HEK293 (cell line): Measurements from ENCODE around the gene MSTN.

Experiments
- GLI2 ChIP-seq: fragments of 450-650 bp; formaldehyde crosslinking; IDR thresholded peaks from 2 replicates; pipeline ENCODE4; 2017; ENCODE audit warnings: missing biosample characterization, missing genetic modification characterization, low read depth, borderline replicate concordance
- HOXA7 ChIP-seq: sonication (generic); formaldehyde crosslinking; IDR thresholded peaks from 2 replicates; pipeline ENCODE4 v1.8.1; 2022; ENCODE audit warnings: missing genetic modification reagents, borderline replicate concordance
- ZEB2 ChIP-seq: fragments of 450-650 bp; formaldehyde crosslinking; IDR thresholded peaks from 2 replicates; pipeline ENCODE4 v1.5.1; 2016; ENCODE audit warnings: missing biosample characterization, missing genetic modification characterization
- ZNF274 ChIP-seq, 2 experiments: fragments of 200-500 bp in 1 of 2; fragments of 450-650 bp in 1 of 2; sonication (Bioruptor generic) in 1 of 2; formaldehyde crosslinking in 1 of 2; IDR thresholded peaks; 2 replicates each; pipeline versions ENCODE4 v1.5.1 to v1.6.1; 2014 to 2016; ENCODE audit warnings: borderline replicate concordance in 1 of 2, inconsistent platforms in 1 of 2, low read length in 1 of 2, missing biosample characterization in 1 of 2, missing genetic modification characterization in 1 of 2
- TF ChIP-seq, protein P1 (sequence below): fragments of 450-650 bp; formaldehyde crosslinking; IDR thresholded peaks from 2 replicates; pipeline ENCODE4 v1.5.1; 2016; ENCODE audit warnings: missing biosample characterization, missing genetic modification characterization

DNA sequence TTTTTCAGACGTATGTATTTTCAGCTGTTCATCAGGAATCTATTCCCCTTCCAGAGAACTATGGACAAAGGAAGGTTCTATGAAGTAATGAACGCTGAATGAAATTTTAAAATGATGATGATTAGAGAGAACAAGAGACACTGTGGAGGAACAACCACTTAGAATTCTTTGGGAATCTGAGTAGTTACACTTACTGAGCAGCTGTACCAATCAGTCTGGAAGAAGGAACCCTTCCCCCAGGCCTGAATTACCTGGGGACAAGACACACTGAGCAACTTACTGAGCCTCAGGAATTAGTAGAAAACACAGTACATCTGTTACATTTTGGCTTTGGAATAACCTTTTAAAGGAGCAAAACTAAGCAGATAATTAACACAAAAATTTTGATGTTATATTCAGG, 1.9 kb downstream of the MSTN start:
- TF ChIP-seq, protein P1, sequence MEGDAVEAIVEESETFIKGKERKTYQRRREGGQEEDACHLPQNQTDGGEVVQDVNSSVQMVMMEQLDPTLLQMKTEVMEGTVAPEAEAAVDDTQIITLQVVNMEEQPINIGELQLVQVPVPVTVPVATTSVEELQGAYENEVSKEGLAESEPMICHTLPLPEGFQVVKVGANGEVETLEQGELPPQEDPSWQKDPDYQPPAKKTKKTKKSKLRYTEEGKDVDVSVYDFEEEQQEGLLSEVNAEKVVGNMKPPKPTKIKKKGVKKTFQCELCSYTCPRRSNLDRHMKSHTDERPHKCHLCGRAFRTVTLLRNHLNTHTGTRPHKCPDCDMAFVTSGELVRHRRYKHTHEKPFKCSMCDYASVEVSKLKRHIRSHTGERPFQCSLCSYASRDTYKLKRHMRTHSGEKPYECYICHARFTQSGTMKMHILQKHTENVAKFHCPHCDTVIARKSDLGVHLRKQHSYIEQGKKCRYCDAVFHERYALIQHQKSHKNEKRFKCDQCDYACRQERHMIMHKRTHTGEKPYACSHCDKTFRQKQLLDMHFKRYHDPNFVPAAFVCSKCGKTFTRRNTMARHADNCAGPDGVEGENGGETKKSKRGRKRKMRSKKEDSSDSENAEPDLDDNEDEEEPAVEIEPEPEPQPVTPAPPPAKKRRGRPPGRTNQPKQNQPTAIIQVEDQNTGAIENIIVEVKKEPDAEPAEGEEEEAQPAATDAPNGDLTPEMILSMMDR (tag by site-specific recombination), result no peak
- TF ChIP-seq GLI2 (tag by site-specific recombination) (no peak), HOXA7 (CRISPR knock-in tag) (no peak), ZNF274 (IDR thresholded peaks at IDR 0.05; ENCODE audit: low read length) (no peak), ZNF274 (tag by site-specific recombination; IDR thresholded peaks at IDR 0.05; ENCODE audit: borderline replicate concordance) (no peak), ZEB2 (tag by site-specific recombination) (no peak)
